GM18517 (cell line): ENCODE data around the gene MED16.

Experiments used
- ATAC-seq: cut with Tn5 transposase; IDR thresholded peaks from one replicate; pipeline ENCODE4 v1.9.1; 2021; ENCODE audit warnings: mild to moderate bottlenecking, moderate library complexity; ENCODE audit not compliant: unreplicated experiment

The MED16 gene, protein sequence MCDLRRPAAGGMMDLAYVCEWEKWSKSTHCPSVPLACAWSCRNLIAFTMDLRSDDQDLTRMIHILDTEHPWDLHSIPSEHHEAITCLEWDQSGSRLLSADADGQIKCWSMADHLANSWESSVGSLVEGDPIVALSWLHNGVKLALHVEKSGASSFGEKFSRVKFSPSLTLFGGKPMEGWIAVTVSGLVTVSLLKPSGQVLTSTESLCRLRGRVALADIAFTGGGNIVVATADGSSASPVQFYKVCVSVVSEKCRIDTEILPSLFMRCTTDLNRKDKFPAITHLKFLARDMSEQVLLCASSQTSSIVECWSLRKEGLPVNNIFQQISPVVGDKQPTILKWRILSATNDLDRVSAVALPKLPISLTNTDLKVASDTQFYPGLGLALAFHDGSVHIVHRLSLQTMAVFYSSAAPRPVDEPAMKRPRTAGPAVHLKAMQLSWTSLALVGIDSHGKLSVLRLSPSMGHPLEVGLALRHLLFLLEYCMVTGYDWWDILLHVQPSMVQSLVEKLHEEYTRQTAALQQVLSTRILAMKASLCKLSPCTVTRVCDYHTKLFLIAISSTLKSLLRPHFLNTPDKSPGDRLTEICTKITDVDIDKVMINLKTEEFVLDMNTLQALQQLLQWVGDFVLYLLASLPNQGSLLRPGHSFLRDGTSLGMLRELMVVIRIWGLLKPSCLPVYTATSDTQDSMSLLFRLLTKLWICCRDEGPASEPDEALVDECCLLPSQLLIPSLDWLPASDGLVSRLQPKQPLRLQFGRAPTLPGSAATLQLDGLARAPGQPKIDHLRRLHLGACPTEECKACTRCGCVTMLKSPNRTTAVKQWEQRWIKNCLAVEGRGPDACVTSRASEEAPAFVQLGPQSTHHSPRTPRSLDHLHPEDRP

DNA sequence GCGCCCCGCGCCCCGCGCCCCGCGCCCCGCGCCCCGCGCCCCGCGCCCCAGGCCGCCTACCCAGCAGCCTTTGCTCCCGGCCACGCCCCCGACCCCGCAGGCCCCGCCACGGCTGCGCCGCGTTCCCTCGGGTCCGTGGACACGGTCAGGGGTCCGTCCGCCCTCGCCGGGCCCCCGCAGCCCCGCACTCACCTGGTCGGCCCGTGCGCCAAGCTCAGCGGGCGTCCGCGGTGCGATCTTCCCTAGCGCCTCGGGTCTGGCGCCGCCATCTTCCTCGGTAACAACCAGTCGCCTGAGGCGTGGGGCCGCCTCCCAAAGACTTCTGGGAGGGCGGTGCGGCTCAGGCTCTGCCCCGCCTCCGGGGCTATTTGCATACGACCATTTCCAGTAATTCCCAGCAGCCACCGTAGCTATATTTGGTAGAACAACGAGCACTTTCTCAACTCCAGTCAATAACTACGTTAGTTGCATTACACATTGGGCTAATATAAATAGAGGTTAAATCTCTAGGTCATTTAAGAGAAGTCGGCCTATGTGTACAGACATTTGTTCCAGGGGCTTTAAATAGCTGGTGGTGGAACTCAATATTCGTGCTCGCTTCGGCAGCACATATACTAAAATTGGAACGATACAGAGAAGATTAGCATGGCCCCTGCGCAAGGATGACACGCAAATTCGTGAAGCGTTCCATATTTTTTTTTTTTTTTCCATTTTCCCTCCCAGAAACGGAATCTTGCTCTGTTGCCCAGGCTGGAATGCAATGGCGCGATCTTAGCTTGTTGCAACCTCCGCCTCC, at the start of gene MED16, which contains the start of gene RNU6-9:
Gene MED16, minus strand, starts transcription at position 294 of the 796 bp plus-strand sequence. CDS start 2,056 bp downstream, outside the sequence.
Gene RNU6-9, plus strand, starts transcription at position 591 of the 796 bp plus-strand sequence.
- peak; percentile 81 for ATAC-seq

DNA sequence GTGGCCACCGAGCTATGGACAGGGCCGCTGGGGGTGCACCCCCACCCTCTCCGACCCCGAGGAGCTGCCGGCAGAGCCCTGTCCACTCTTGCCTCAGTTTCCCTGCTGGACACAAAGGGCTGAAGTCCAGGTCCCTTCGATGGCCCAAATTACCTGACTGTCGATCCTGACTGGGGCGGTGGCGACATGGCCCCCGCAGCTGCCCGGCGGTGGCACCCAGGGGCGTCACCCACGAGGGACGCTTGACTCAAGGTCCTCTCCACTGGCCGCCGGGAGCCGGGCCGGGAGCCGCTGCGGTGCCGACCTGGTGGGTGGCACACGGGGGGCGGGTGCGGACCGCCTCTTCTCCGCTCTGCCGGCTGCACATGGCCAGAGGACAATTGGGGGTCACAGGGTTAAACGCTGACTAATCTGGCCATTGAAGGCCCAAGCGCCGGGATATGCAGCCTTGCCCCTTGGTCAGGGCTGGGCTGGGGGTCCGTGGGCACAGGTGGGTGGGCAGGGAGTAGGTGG, 49.2 kb upstream of the MED16 start:
- ATAC-seq, result no peak

DNA sequence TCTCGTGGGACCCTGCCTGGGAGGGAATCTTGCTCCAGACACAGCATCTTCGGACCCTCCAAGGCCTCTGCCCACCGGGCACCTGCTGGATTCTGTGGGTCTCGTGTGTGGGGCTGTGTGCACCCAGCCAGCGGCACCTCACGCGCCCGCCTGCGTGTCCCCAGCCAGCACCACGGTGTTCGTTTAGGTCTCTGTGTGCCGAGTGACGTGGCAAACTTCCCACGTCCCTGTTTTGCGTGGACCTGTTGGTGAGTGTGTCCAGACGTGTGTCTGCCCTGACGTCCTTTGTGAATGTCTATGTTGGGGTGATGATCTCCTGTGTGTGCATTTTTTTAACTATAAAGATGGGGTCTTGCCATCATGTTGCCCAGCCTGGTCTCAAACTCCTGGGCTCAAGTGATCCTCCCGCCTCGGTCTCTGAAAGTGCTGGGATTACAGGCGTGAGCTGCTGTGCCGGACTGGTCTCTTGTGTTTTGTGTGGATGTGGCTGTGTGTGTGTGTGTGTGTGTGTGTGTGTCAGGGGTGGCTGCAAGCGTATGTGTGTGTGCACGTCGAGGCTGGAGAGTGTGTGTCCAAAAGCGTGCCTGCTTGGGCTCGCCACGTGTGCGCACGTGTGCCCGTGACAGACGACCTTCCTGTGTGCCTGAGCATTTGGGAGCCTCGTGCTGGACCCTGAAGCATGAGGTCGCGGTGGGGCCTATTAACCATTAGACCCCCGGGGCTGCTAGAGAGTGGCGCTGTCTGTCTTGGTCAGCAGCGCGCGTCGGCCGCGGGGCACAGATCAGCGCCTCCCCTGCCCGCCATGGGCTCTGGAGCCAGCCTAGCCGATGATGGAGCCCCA, 48.5 kb upstream of the MED16 start:
- no peak for ATAC-seq

DNA sequence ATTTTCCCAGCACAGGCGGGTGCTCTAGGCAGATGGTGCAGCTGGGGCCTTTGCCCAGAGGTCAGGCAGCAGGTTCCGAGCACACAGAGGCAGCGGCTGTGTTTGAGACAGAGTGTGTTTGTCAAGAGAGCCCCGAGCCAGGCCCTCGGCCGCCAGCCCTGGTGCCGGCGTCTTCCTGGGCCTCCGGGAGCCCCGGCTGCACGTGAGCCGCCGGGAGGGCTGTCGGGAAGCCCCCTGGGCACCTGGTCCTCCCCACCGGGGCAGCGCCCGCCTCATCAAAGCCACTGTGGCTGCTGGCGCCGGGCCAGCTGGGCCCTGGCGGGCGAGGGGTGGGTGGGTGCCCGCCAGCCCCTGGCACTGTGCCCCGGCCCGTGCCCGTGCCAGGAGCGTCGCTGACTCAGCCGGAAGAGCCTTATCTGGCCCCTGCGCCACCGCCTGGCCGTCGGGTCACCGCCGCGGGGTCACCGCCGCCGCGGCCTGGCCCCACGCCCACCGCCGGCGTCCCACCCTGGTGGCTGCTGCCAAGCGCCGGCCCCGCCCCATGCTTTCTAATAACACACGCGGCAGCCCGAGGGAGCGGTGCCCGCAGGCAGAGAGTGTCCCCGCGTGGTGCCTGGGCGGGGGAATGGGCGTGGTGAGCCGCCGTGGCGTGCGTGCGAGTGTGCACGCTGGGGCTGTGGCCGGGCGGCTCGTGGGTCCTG, 47.8 kb upstream of the MED16 start:
- ATAC-seq, result peak; percentile 43

DNA sequence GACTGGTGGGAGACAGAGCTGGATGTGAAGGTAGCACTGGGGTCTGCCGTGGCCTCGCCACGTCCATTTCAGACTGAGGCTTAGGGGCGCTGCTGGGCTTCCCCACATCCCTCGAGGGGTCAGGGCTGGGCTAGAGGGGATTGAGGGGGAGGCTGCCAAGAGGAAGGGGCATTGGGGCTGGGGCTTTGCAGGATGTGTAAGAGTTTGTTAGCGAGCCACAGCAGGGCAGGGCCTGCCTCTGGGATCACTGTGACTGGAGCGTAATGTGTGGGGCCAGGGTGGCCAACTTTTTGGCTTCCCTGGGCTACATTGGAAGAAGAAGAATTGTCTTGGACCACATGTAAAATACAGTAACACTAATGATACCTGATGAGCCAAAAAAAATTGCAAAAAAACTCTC, 46.9 kb upstream of the MED16 start:
- no peak for ATAC-seq

DNA sequence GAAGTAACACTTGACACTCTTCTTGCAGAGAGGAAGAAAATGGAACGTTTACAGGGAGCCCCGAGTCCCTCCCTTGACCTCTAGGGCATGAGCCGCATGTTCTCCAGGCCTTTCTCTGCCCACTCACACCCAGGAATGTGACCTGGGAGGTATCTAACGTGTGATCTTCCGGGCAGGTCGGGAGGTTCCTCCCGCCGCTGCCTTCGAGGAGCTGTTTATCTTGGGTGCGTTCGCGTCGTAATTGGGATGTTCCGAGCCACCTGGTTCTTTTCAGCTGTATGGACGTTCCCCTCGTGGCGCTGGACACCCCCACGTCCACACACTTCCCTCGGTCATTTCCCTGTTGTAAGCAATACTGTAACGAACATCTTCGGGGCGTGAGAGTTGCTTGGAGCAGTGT, 46.5 kb upstream of the MED16 start:
- ATAC-seq, result no peak

DNA sequence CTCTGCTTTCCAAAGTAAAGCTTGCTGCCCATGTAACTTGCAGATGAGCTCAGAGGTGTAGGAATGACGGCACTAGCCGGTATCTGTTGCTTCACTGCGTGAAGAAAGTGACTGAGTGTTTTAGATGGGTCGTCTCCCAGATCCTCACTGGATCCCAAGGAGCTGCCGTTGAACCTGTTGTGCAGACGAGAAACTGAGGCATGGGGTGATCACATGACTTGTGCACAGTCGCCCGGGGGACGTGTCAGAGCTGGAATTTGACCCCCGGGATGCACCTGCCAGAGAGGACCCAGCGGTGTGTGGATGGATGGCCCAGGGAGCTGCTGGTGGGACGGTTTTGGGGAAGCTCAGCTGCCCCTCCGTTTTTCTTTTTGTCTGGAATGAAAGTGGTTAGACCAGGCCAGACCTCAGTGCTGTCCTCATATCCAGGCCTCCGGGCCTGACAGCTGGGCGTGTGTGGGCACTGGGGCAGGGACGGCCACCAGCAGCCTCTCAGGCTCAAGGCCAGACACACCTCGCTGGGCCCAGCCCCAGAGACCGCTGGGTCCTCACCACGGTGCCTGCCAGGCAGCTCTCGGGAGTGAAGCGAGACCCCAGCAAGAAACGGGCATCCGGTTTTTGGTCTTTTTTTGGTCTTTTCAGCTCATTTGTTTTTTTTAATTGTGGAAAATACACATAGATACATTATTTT, 45.4 kb upstream of the MED16 start:
- ATAC-seq, result no peak

DNA sequence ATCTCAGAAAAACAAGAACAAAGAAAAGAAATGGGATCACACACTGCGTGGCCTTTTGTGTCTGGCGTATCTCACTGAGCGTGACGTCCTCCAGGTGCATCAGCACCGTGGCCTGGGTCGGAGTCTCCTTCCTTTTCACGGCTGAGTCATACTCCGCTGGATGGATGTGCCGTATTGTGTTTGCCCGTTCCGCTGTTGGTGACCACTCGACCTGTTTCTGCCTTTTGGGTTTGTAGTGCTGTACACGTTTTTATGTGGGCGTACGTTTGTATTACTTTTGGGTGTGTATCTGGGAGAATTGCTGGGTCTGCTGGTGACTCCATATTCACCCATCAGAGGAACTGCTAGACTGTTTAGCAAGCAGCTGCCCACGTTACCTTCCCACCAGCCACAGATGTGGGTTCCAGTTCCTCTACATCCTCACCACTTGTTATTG, 44.3 kb upstream of the MED16 start:
- ATAC-seq, result no peak

DNA sequence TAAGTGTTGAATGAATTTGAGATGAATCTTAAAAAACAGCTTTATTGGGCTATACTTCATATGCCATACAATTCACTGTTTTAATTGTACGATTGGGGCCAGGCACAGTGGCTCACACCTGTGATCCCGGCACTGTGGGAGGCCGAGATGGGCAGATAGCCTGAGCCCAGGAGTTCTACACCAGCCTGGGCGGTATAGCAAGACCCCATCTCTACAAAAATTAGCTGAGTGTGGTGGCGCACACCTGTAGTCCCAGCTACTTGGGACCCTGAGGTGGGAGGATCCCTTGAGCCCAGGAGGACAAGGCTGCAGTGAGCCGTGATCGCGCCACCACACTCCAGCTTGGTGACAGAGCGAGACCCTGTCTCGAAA, 43.2 kb upstream of the MED16 start:
- no peak for ATAC-seq

DNA sequence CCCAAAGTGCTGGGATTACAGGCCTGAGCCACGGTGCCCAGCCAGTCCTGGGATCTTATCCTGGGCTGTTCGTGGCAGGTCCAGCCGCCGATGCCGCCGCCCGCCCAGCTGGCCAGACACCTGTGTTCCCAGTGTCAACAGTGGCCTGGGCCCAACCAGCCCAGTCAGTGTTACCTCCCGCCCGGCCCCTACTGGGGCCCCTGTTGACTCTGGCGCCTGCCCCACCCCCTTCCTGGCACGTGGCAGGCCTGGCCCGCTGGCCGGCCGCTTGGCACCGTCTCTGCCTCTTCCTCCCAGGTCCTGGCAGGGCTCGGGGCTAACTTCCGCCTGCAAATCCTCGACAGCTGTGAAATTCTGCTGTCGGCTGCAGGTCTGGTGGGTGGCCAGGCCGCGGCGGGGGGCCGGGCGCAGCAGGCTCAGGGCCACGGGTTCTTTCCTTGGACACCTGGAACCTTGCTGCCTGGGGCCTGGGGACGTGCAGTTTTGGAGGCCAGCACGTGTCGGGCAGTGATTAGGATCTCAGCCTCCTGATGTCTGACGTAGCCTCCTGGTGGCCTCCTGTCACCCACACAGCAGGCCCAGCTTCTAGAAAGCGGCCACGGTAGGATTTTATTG, 42.0 kb upstream of the MED16 start:
- ATAC-seq, result no peak

DNA sequence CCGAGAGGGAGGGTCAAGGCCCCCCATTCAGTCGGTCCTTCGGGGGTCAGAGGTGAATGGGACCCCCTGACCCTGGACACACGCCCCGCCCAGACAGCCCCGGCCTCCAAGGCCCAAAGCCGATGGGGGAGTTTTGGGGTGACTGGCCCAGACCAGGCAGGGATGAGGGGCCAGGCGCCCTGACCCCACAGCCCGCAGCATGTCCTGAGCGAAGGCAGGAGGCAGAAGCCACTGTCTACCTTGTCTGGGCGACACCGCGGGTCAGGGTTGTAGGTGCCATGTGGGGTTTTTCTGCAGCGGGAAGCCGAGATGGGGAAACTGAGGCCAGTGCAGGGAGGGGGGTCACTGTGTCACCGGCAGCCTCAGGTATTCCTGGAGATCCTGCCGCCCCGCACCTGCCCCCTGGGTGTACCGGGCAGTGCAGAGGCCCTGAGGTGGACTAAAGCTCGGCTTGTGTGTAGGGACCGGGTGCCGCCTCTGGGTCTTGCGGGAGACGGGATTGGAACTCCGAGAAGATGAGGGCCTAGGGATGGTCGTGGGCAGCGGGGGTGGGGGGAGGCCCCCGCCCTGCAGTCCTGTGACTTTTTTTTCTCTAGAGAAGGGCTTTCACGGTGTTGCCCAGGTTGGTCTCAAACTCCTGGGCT, 41.3 kb upstream of the MED16 start:
- ATAC-seq, result no peak

DNA sequence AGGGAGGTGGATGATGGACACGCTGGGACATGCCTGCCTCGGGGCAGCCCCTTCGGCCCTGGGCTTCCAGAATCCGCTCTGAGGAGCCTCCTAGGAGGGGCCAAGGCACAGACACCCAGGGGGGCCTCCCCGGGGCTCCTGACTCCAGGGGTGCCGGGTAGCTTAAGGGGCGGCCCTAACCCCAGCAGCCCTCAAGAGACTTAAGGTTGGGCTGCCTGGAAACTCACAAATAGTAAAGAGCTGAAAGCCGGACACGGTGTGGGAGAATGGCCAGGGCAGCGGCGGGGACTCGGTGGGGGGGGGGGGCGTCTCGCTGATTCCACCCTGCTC, 40.5 kb upstream of the MED16 start:
- no peak for ATAC-seq

DNA sequence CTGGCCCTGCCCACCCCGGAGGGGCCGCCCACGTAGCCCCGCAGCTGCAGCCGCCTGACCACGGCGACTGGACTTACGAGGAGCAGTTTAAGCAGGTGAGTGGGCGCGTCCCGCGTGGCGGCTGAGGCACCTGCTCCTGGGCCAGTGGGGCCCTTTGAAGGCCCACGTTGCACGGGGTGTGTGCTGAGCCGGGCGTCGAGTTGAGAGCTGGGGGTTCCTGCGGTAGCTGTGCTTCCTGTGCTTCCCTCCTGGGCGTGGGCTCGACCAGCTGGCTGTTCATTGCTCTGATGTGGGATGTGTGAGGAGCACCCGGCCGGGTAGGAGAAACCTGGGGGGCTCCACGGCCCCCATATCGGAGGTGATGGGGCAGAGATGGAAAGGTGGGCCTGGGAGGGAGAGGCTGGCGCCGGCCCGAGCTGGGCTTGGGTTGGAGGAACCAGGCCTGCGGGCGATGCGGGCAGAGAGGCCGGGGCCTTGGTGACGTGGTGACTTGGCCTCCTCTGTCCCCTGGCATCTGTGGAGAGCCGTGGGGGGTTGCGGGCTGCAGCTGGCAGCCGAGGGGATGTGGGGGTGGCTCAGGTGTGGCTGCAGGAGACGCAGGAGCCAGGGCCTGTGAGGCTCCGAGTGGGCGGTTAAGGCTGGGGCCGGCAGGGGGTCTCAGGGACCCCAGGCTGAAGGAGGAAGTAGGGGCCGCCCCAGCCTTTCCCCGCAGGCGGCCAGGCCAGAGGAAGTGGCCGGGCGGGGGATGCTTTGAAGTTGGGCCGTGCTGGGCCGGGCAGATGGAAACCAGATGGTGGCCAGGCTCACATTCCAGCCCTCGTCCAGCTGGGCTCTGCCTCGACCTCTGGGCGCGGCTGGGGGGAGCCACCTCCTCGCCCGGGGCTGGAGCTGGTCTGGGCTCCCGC, 39.9 kb upstream of the MED16 start:
- ATAC-seq, result no peak

DNA sequence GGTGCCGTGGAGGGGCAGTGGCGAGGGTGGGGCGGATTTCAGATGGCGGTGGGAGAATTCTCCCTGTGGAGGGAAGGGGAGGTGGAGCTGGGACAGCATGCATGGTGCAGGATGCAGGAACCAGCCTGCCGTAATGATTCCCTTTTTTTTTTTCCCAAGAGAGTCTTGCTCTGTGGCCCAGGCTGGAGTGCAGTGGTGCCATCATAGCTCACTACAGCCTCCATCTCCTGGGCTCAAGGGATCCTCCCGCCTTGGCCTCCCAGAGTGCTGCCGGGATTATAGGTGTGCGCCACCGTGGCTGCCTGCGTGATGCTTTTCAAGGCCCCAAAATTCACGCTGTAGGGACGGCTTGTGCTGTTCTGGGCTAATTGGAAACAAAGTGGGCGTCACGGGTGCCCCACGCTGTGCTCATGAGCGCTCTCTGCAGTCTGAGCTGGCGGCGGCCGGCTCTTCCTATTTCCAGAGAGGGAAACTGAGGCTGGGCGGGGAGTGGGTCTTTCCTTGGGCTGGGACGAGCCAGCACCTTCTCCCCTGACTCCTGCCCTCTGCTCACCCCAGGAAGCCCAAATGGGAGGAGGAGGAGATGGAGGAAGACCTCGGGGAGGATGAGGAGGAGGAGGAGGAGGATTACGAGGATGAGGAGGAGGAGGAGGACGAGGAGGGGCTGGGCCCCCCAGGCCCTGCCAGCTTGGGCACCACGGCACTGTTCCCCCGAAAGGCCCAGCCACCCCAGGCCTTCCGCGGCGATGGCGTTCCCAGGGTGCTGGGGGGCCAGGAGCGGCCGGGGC, 39.1 kb upstream of the MED16 start:
- no peak for ATAC-seq

DNA sequence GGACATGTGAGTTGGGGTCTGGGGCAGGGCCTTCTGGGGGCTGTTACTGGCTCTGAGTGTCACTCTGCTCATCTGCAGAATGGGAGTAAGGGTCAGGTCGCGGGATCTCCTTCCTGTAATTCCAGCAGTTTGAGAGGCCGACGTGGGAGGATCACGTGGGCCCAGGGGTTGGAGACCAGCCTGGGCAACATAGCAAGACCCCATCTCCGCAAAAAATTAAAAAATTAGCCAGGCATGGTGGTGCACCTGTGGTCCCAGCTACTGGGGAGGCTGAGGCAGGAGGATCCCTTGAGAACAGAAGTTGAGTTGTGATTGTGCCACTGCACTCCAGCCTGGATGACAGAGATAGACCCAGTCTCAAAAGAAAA, 36.9 kb upstream of the MED16 start:
- ATAC-seq, result no peak

DNA sequence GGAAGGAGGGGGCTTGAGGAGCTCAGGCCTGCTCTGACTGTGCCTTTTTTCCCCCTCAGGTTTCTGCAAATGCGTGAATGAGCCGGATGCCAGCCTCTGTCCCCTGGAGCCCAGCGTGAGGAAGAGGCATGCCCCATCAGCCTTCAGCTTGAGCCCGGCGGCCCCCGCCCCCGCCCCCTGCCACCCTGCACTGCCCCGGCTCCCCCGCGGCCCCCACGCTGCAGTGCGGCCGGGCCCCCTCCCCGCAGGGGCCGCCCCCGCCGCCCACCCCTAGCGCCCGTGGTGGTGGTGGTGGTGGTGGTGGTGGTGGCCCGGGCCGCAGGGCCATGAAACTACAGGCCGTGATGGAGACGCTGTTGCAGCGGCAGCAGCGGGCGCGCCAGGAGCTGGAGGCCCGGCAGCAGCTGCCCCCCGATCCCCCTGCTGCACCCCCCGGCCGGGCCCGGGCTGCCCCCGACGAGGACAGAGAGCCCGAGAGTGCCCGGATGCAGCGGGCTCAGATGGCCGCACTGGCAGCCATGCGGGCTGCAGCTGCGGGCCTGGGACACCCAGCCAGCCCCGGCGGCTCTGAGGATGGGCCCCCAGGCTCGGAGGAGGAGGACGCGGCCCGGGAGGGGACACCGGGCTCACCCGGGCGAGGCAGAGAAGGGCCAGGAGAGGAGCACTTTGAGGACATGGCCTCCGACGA, 36.4 kb upstream of the MED16 start:
- no peak for ATAC-seq
